Mucosa of rectum (tissue), 2 donors: ENCODE measurements around the gene CTNNBL1.
"Not testable (repeated sequence)": the region's sequence is repeated elsewhere in the genome, so short reads cannot be mapped to it uniquely, and the experiment has no call there.

Experiments used
- H3K27ac ChIP-seq, 2 donors: one replicate each; pipeline ENCODE4 v1.7.0; 2013; ENCODE audit warnings: inconsistent platforms in 2 of 2, low read depth in 2 of 2, low read length in 2 of 2
- H3K27me3 ChIP-seq, 2 donors: one replicate each; pipeline ENCODE4 v1.7.0; 2013; ENCODE audit warnings: low read length in 2 of 2; ENCODE audit not compliant: control insufficient read depth in 2 of 2, insufficient read depth in 2 of 2
- H3K36me3 ChIP-seq, 2 donors: one replicate each; pipeline ENCODE4 v1.7.0; 2013; ENCODE audit warnings: low read length in 2 of 2; ENCODE audit not compliant: control insufficient read depth in 2 of 2, insufficient read depth in 2 of 2
- H3K4me1 ChIP-seq, 2 donors: one replicate each; pipeline ENCODE4 v1.7.0; 2013; ENCODE audit warnings: low read length in 2 of 2, mild to moderate bottlenecking in 1 of 2; ENCODE audit not compliant: control insufficient read depth in 2 of 2, insufficient read depth in 2 of 2
- H3K4me3 ChIP-seq, 2 donors: one replicate each; pipeline ENCODE4 v1.7.0; 2013; ENCODE audit warnings: low read length in 2 of 2
- H3K9ac ChIP-seq, 2 donors: one replicate each; pipeline ENCODE4 v1.7.0; 2013; ENCODE audit warnings: low read length in 2 of 2, low read depth in 1 of 2, mild to moderate bottlenecking in 1 of 2
- H3K9me3 ChIP-seq, 2 donors: one replicate each; pipeline ENCODE4 v1.7.0; 2013; ENCODE audit warnings: low read length in 2 of 2; ENCODE audit not compliant: control insufficient read depth in 2 of 2
- donor health status: healthy.
- donor health status: Normal muscosa, but diverticular disease.

The CTNNBL1 gene

GRCh38 chr20:37846573-37846972 lies 152.7 kb downstream of the CTNNBL1 start:
- Histone ChIP-seq H3K27ac (no peak overlapping the region), H3K4me3 (no peak overlapping the region), H3K9me3 (no peaks in the 10 kb centered on the region), H3K4me1 (no peaks in the 10 kb centered on the region), H3K36me3 (peaks cover 15 to 33% of the 10 kb centered on the region in 2 donors), H3K9ac (no peak overlapping the region), H3K27me3 (no peaks in the 10 kb centered on the region)

GRCh38 chr20:37848706-37849105 lies 154.9 kb downstream of the CTNNBL1 start:
- Histone ChIP-seq H3K9me3 (no peaks in the 10 kb centered on the region), H3K9ac (no peak overlapping the region), H3K27ac (no peak overlapping the region), H3K27me3 (no peaks in the 10 kb centered on the region), H3K36me3 (peaks cover 21 to 24% of the 10 kb centered on the region in 2 donors), H3K4me1 (no peaks in the 10 kb centered on the region), H3K4me3 (no peak overlapping the region)

- peaks cover 21 to 26% of the 10 kb centered on the region in 2 donors for H3K36me3 ChIP-seq
- no peak overlapping the region for H3K9ac ChIP-seq
Measured at GRCh38 chr20:37849156-37849555, 155.3 kb downstream of the CTNNBL1 start.

GRCh38 chr20:37849566-37849965 lies 155.7 kb downstream of the CTNNBL1 start:
- no peak overlapping the region for H3K27ac ChIP-seq

More at GRCh38 chr20:37849156-37849555, 155.3 kb downstream of the CTNNBL1 start:
- Histone ChIP-seq H3K9me3 (no peaks in the 10 kb centered on the region), H3K27me3 (no peaks in the 10 kb centered on the region), H3K4me3 (no peak overlapping the region), H3K4me1 (no peaks in the 10 kb centered on the region), H3K27ac (no peak overlapping the region)

GRCh38 chr20:37850036-37850592 lies 156.3 kb downstream of the CTNNBL1 start:
- no peak overlapping the region for H3K4me3 ChIP-seq
- H3K4me1 ChIP-seq: no peaks in the 10 kb centered on the region
- no peaks in the 10 kb centered on the region for H3K9me3 ChIP-seq
- no peak overlapping the region for H3K27ac ChIP-seq
- H3K9ac ChIP-seq: no peak overlapping the region
- H3K36me3 ChIP-seq: peaks cover 21 to 23% of the 10 kb centered on the region in 2 donors
- no peaks in the 10 kb centered on the region for H3K27me3 ChIP-seq

More at GRCh38 chr20:37849566-37849965, 155.7 kb downstream of the CTNNBL1 start:
- H3K9ac ChIP-seq: no peak overlapping the region
- peaks cover 21 to 26% of the 10 kb centered on the region in 2 donors for H3K36me3 ChIP-seq
- no peaks in the 10 kb centered on the region for H3K9me3 ChIP-seq
- no peaks in the 10 kb centered on the region for H3K4me1 ChIP-seq
- H3K4me3 ChIP-seq: no peak overlapping the region
- no peaks in the 10 kb centered on the region for H3K27me3 ChIP-seq

- no peaks in the 10 kb centered on the region for H3K4me1 ChIP-seq
- H3K9ac ChIP-seq: no peak overlapping the region
- peaks cover 18 to 21% of the 10 kb centered on the region in 2 donors for H3K36me3 ChIP-seq
- H3K27me3 ChIP-seq: no peaks in the 10 kb centered on the region
- no peak overlapping the region for H3K4me3 ChIP-seq
- H3K9me3 ChIP-seq: no peaks in the 10 kb centered on the region
- H3K27ac ChIP-seq: no peak overlapping the region
Measured at GRCh38 chr20:37850724-37851355, 157.0 kb downstream of the CTNNBL1 start.

GRCh38 chr20:37852666-37853065 lies 158.8 kb downstream of the CTNNBL1 start:
- H3K9me3 ChIP-seq: no peaks in the 10 kb centered on the region
- H3K4me1 ChIP-seq: no peaks in the 10 kb centered on the region
- H3K9ac ChIP-seq: no peak overlapping the region
- H3K36me3 ChIP-seq: peaks cover 21 to 22% of the 10 kb centered on the region in 2 donors
- no peak overlapping the region for H3K4me3 ChIP-seq
- H3K27me3 ChIP-seq: no peaks in the 10 kb centered on the region
- no peak overlapping the region for H3K27ac ChIP-seq

- no peaks in the 10 kb centered on the region for H3K9me3 ChIP-seq
- no peaks in the 10 kb centered on the region for H3K27me3 ChIP-seq
- no peak overlapping the region for H3K9ac ChIP-seq
- H3K27ac ChIP-seq: no peak overlapping the region
- peaks cover 19 to 21% of the 10 kb centered on the region in 2 donors for H3K36me3 ChIP-seq
- no peak overlapping the region for H3K4me3 ChIP-seq
- no peaks in the 10 kb centered on the region for H3K4me1 ChIP-seq
Measured at GRCh38 chr20:37853823-37854375, 160.1 kb downstream of the CTNNBL1 start.

GRCh38 chr20:37856034-37856433 lies 162.2 kb downstream of the CTNNBL1 start:
- not testable (repeated sequence) for H3K4me1 ChIP-seq, H3K9ac ChIP-seq, H3K9me3 ChIP-seq, H3K27ac ChIP-seq, H3K27me3 ChIP-seq, H3K4me3 ChIP-seq
- peaks cover 25 to 32% of the 10 kb centered on the region in 2 donors for H3K36me3 ChIP-seq

- no peaks in the 10 kb centered on the region for H3K27me3 ChIP-seq
- no peak overlapping the region for H3K27ac ChIP-seq
Measured at GRCh38 chr20:37856932-37857660, 163.3 kb downstream of the CTNNBL1 start.

More at GRCh38 chr20:37856932-37857660, 163.3 kb downstream of the CTNNBL1 start:
- Histone ChIP-seq H3K4me3 (no peak overlapping the region), H3K9ac (no peak overlapping the region), H3K36me3 (peaks cover 31 to 34% of the 10 kb centered on the region in 2 donors), H3K9me3 (no peaks in the 10 kb centered on the region), H3K4me1 (no peaks in the 10 kb centered on the region)
